Gastroesophageal sphincter (tissue), 4 donors: ENCODE results near the gene MSMB. TPM values are rescaled to one million over a fixed set of nuclear protein-coding genes. Genes with fewer than 3 reads are reported as not detected.
"Not testable (repeated sequence)": the region's sequence is repeated elsewhere in the genome, so short reads cannot be mapped to it uniquely, and the experiment has no call there.

ENCODE experiments used
- ATAC-seq: fragments of 150-250 bp; one replicate; pipeline ENCODE4 v1.9.1; 2016; ENCODE audit warnings: mild to moderate bottlenecking, moderate library complexity
- H3K27ac ChIP-seq, 4 donors: fragments of 200-600 bp; sonication (generic) in 3 of 4; 1 replicate in 3 of 4; 2 replicates in 1 of 4; pipeline ENCODE4 v1.5.1; 2016 to 2019
- H3K27me3 ChIP-seq: fragments of 200-600 bp; sonication (generic); one replicate; pipeline ENCODE4 v1.5.1; 2019
- H3K36me3 ChIP-seq, 2 donors: fragments of 200-600 bp; sonication (generic); one replicate each; pipeline ENCODE4 v1.5.1; 2019; ENCODE audit warnings: control low read depth in 1 of 2
- H3K4me1 ChIP-seq, 3 donors: fragments of 200-600 bp; sonication (generic); 1 replicate in 2 of 3; 2 replicates in 1 of 3; pipeline ENCODE4 v1.5.1; 2016 to 2019; ENCODE audit warnings: control low read depth in 2 of 3
- H3K4me3 ChIP-seq, 2 donors: fragments of 200-600 bp; sonication (generic); one replicate each; pipeline ENCODE4 v1.5.1; 2019; ENCODE audit warnings: mild to moderate bottlenecking in 1 of 2, moderate library complexity in 1 of 2
- H3K9me3 ChIP-seq, 3 donors: fragments of 200-600 bp; sonication (generic); one replicate each; pipeline ENCODE4 v1.5.1; 2017 to 2019; ENCODE audit warnings: control low read depth in 2 of 3
- EP300 ChIP-seq: sonication (generic); formaldehyde crosslinking; IDR thresholded peaks from one replicate; pipeline ENCODE4 v1.6.1; 2017; ENCODE audit warnings: antibody characterized with exemption, mild to moderate bottlenecking
- POLR2A ChIP-seq, 2 donors: fragments of 450-650 bp; IDR thresholded peaks; one replicate each; pipeline ENCODE4 v1.6.1; 2017; ENCODE audit warnings: antibody characterized with exemption in 2 of 2, mild to moderate bottlenecking in 2 of 2, moderate library complexity in 1 of 2
- POLR2AphosphoS5 ChIP-seq: sonication (generic); formaldehyde crosslinking; IDR thresholded peaks from one replicate; pipeline ENCODE4 v1.6.1; 2017; ENCODE audit warnings: antibody characterized with exemption
- WGBS, 2 donors: methylation state at CpG; one replicate each; pipeline ENCODE4 v1.1.5; 2018; ENCODE audit warnings: low coverage in 1 of 2; 5-methylcytosine and 5-hydroxymethylcytosine counted together
- total RNA-seq, 4 donors: library from RNA; depleted of rRNA; stranded (reverse); fragments of >200 nt; gene quantifications; one replicate each; pipeline ENCODE4 v1.1.0, GENCODE V29; 2016
- TF ChIP-seq, protein P1 (sequence below), 4 experiments: fragments of 200-600 bp in 2 of 4; fragments of 450-650 bp in 2 of 4; sonication (generic) in 1 of 4; IDR thresholded peaks; one replicate each; pipeline ENCODE4 v1.5.1; 2017 to 2019; ENCODE audit warnings: antibody characterized with exemption in 4 of 4, mild to moderate bottlenecking in 2 of 4, moderate library complexity in 2 of 4

The MSMB gene
- total RNA-seq, 4 donors from 2014 or later = 5.7 TPM; not detected in 3

DNA sequence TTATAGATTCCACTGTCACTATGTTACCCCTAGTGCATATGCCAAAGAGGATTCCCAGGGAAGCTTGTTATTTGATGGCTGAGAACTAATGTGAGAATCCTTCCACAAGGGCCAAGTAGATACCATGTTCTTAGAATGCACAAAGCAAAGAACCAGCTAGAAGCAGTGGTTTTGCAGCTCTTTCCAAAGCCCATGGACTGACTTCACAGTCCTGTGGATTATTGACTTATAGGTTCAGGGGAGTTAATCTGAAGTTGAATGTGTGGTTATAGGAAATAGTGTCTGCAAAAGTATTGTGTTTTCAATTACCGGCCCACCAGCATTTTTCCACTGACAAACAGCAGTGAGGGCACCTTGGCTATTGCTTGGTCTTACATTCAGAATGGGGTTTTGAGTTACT, 45.5 kb downstream of the MSMB start:
- H3K4me3 ChIP-seq = no peak overlapping the region
- 78% methylated on average over 1 of the region's 1 CpG for WGBS, 2 donors
- no peaks in the 10 kb centered on the region for H3K4me1 ChIP-seq
- no peak overlapping the region for H3K27ac ChIP-seq
- no peaks in the 10 kb centered on the region for H3K27me3 ChIP-seq
- H3K36me3 ChIP-seq = peaks cover 3 to 77% of the 10 kb centered on the region in 2 donors
- TF ChIP-seq POLR2A (IDR thresholded peaks at IDR 0.05) (no peak), POLR2AphosphoS5 (no peak), EP300 (no peak)
- TF ChIP-seq, protein P1, sequence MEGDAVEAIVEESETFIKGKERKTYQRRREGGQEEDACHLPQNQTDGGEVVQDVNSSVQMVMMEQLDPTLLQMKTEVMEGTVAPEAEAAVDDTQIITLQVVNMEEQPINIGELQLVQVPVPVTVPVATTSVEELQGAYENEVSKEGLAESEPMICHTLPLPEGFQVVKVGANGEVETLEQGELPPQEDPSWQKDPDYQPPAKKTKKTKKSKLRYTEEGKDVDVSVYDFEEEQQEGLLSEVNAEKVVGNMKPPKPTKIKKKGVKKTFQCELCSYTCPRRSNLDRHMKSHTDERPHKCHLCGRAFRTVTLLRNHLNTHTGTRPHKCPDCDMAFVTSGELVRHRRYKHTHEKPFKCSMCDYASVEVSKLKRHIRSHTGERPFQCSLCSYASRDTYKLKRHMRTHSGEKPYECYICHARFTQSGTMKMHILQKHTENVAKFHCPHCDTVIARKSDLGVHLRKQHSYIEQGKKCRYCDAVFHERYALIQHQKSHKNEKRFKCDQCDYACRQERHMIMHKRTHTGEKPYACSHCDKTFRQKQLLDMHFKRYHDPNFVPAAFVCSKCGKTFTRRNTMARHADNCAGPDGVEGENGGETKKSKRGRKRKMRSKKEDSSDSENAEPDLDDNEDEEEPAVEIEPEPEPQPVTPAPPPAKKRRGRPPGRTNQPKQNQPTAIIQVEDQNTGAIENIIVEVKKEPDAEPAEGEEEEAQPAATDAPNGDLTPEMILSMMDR (IDR thresholded peaks at IDR 0.05) = no peak
- no peak for ATAC-seq
- no peaks in the 10 kb centered on the region for H3K9me3 ChIP-seq

DNA sequence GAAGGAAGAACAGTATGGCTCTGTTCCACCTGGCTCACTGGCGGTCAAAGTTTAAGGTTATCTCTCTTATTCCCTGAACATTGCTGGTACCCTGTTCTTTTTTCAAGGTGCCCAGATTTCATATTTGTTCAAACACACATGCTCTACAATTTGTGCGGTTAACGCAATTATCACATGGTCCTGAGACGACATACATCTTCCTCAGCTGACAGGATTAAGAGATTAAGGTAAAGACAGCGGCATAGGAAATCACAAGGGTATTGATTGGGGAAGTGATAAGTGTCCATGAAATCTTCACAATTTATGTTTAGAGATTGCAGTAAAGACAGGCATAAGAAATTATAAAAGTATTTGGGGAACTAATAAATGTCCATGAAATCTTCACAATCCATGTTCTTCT, 46.1 kb downstream of the MSMB start:
- WGBS, 2 donors = 80 to 96% methylated on average over 1 to 5 of the region's 5 CpGs
- not testable (repeated sequence) for H3K4me1 ChIP-seq, H3K27me3 ChIP-seq, H3K27ac ChIP-seq, H3K9me3 ChIP-seq, H3K4me3 ChIP-seq, ATAC-seq
- H3K36me3 ChIP-seq = peaks cover 3 to 71% of the 10 kb centered on the region in 2 donors

DNA sequence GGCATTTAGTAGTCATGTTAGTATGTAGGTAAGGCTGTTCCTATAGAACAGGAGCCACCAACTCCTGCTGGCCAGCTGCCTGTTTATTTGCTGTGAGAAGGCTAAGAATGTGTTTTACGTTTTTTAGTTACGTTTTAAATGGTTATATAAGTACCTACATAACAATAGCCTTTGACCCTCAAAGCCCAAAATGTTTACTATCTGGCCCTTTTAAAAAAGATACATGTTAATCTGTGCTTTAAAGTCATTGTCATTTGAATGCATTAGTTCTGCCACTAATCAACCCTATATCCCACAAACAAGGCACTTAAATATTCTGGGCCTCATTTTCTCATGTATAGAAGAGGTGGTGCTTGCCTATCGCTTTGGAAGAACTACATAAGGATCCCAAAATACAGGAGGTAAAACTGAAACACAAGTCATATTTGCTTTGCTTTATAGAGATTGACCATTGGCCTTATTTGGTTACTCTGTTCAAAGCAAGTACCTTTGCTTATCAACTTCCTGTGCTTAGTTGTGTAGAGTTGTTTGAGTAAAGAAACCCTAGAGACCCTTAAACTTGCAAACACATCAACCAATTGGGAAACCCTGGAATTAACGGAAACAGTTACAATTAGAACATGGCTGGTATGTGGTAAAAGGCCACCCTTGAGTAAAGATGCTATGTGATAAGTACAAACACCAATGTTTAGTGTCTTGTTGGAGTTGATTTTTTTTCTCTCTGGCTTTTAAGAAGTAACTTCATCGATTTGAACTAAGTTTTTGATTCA, 47.9 kb downstream of the MSMB start:
- H3K27me3 ChIP-seq = no peaks in the 10 kb centered on the region
- H3K4me1 ChIP-seq = no peaks in the 10 kb centered on the region
- H3K27ac ChIP-seq = no peak overlapping the region
- H3K36me3 ChIP-seq = peaks cover 3 to 63% of the 10 kb centered on the region in 2 donors
- whole genome bisulfite sequencing, 2 donors = 81 to 85% methylated on average over 5 of the region's 5 CpGs
- ATAC-seq = no peak
- no peak for TF ChIP-seq POLR2AphosphoS5
- no peak for TF ChIP-seq EP300
- TF ChIP-seq, protein P1 (IDR thresholded peaks at IDR 0.05) = no peak
- no peak for TF ChIP-seq POLR2A (IDR thresholded peaks at IDR 0.05)
- H3K4me3 ChIP-seq = no peak overlapping the region
- no peaks in the 10 kb centered on the region for H3K9me3 ChIP-seq

DNA sequence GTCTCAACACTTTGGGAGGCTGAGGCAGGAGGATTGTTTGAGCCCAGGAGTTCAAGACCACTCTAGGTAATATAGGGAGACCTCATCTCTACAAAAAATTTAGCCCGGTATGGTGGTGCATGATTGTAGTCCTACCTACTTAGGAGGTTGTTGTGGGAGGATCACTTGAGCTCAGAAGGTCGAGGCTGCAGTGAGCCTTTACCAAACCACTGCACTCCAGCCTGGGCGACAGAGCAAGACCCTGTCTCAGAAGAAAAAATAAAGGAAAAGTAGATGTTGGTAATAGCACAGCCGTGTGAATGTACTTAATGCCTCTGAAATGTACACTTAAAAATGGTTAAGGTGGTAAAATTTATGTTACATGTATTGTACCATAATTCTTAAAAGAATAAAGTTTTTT, 48.5 kb downstream of the MSMB start:
- Histone ChIP-seq H3K4me1 (no peaks in the 10 kb centered on the region), H3K4me3 (no peak overlapping the region), H3K27me3 (no peaks in the 10 kb centered on the region), H3K36me3 (peaks cover 0 to 61% of the 10 kb centered on the region in 2 donors), H3K27ac (no peak overlapping the region), H3K9me3 (no peaks in the 10 kb centered on the region)
- no peak for TF ChIP-seq EP300
- TF ChIP-seq, protein P1 (IDR thresholded peaks at IDR 0.05) = no peak
- no peak for TF ChIP-seq POLR2A (IDR thresholded peaks at IDR 0.05)
- no peak for TF ChIP-seq POLR2AphosphoS5
- WGBS, 2 donors = 95 to 96% methylated on average over 3 to 4 of the region's 4 CpGs
- ATAC-seq = no peak

DNA sequence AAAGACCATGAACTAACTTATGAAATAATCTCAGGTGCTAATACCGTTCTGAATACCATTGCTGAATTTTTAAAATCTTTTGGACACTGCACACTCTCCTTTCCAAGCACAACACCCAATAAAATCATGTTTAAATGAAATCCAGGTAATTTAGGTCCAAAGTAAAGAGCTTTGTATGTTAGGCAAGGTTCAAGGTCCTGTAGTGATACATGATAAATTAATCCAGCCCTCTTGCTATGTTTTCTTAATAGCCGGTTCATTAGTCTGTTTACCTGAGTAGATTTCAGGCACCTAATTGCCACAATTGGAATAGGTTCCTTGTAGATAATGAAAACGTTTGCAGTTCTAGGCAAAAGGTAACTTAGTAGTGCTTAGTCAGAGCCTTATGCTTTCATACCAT, 60.5 kb downstream of the MSMB start:
- not testable (repeated sequence) for H3K27me3 ChIP-seq, H3K4me3 ChIP-seq, H3K27ac ChIP-seq, ATAC-seq, H3K4me1 ChIP-seq, H3K9me3 ChIP-seq
- peaks cover 0 to 61% of the 10 kb centered on the region in 2 donors for H3K36me3 ChIP-seq
- 71 to 80% methylated on average over 2 to 3 of the region's 3 CpGs for WGBS, 2 donors

DNA sequence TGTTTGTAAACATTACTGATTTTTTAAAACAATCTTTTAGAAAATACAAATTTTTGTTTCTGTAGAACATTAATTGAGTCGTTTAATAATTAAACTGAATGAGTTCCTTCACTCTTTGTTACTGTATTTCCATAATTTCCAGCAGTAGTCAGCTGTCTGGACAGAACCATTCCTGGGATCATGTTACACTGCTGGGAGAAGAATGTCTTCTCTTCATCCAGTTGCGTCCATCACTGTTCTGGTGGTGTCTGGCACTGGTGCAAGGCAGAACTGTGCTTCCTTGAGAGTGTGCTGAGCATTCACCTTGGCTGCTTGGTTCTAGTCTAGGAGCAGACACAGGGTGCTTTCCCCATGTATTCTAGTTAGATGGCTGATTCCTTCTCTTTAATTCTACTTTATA, 61.6 kb downstream of the MSMB start:
- not testable (repeated sequence) for ATAC-seq, H3K9me3 ChIP-seq, H3K27ac ChIP-seq, H3K4me1 ChIP-seq, H3K4me3 ChIP-seq, H3K27me3 ChIP-seq
- peaks cover 0 to 53% of the 10 kb centered on the region in 2 donors for H3K36me3 ChIP-seq
- WGBS, 2 donors = 80 to 100% methylated on average over 1 to 2 of the region's 2 CpGs
